ENCODE data around the gene MPP4.

The MPP4 gene

DNA sequence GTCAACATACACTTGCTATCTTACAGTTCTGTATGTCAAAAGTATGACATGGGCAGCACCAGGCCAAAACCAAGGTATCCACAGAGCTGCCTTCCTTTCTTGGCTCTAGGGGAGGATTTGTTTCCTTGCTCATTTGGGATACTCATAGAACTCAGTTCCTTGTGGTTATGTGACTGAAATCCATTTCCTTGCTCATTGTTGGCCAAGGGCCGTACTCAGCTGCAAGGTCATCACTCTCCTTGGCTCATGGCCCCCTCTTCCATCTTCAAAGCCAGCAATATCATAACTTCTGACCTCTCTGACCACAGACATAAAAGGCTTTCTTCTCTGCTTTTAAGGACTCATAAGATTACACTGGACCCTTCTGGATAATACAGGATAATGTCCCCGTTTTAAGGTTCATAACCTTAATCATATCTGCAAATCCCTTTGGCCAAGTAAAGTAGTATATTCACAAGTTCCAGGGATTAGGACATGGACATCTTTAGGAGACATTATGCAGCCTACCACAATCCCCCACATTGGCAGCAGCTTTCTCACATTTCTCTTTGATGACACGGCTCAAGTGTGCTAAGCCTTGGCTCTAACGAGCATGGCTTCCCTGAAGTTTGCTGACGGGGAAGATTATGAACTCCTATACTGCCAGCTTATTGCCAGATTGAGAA lies 76.0 kb downstream of the MPP4 start:
- no peak for DNase-seq

DNA sequence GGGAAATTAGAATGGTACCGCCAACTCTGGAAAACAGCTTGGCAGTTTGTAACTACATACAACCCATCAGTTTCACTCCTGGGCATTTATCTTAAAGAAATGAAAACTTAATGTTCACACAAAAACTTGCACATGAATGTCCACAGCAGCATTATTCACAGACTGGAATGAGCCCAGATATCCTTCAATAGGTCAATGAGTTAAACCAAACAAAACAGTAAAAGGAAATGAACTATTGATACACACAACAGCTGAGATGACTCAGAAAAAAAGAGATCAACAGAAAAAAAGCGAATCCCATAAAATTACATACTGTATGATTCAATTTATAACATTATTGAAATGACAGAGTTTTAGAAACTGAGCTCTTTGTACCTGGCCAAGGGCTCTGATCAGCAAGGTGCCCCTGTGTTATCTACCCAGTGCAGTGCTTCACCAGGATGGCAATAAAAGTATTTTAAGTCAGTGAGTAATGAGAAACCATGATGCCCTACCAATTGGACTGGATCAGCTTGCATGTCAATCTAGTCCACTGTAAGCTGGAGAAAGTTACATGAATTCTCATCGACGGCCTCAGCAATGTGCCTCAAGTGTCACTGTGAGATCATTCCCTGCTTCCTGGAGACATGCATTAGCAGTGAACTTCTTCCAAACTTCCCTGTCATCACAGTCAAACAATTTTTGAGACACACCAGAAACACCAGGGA lies 77.0 kb downstream of the MPP4 start:
- no peak for DNase-seq

DNA sequence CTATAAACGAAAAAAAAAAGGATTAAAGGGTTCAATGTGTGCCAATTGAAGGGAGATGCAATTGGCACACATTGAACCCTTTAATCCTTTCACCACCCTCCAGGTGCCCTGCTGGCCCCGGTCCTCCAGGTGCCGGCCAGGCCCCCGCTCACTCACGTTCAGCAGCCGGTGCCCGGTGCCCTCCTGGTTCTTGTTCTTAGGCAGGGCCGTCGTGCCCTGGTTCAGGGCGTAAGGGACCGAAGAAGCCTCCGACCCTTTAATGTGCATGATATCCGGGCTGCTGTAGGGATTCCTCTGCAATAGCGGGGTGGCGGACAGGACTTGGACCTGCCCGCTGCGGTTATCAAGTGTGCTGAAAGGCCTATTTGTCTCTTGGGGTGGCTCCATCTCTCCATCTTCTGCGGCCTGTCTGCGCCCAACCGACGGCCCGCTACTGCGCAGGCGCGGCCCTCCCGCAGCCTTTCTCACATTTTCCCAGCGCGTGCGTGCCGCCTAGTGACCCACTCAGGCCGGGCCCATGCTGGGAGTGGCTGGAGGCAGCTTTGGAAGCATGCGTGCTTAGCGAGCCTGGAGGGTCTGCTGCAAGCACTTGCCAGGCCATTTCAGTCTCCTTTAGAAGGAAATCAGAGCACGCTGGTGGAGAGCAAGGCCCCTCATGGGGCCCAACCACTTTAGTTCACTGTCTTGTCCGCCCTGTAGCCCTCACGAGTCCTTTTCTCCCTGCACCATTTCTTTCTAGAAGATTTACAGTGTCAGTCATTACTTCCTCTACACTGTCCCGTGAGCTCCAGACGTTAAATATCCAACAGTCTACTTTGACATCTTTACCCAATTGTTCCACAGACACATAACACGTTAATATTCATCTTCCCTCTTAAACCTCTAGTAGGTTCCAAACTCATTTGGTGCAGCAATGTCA lies 79.4 kb downstream of the MPP4 start:
- DNase-seq: no peak

DNA sequence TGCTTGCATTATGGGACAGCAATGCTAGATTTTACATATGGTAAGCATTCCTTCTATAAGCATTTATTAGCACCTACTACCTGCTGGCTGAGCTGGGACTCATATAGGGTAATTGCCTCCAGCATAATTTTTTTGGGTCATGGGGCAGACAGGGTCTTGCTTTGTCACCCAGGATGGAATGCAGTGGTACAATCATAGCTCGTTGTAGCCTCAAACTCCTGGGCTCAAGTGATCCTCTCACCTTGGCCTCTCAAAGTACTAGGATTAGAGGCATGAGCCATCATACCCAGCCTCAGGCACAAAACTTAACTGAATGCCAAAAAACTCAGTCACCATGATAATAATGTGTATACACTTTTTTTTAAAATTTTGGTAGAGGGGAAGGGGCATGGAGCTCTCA lies 90.4 kb downstream of the MPP4 start:
- DNase-seq: no peak

DNA sequence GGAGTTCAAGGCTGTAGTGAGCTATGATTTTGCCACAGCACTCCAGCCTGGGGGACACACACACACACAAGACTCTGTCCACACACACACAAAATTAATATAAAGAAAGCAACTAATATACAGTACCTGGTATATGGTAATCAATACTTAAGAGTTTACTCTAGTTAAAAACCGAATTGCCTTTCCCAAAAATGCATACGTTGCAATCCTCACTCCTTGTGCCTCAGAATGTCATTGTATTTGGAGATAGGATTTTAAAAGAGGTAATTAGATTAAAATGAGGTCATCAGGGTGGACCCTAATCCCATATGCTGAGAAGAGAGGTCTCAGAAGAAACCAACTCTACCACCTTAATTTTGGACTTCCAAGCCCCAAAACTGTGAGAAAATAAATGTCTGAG lies 90.9 kb downstream of the MPP4 start:
- DNase-seq: no peak

DNA sequence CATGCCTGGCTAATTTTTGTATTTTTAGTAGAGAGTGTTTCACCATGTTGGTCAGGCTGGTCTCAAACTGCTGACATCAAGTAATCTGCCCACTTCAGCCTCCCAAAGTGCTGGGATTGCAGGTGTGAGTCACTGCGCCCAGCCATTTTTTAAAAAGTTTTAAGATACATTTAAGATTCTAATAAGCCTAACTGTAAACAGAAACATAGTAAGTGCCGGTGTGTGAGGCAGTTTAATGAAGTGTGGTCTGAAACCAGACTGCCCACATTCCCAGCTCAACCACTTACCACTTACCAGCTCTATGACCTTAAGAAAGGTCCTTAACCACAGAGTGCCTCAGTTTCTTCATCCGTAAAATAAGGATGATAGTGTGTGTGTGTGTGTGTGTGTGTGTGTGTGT lies 97.5 kb downstream of the MPP4 start:
- DNase-seq: no peak

DNA sequence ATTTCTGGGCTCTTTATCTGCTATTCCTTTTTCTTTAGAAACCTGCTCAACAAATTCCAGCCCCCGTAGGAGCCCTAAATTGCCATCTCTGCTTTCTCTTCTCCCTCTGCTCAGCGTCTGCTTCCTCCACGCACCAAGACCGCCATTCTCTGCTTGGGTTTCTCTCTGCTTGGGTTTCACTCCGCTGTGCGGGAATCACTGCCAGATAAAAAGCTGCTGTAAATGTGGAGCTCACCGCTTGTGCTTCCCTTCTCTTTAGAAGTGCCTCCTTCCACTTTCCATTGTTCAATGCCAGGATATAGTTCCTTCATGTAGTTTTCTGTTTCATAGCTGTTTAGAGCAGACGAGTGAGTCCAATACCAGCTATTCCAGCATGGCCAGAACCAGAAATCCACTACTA lies 101.0 kb downstream of the MPP4 start:
- no peak for DNase-seq

Measured in central memory CD4-positive, alpha-beta T cell (primary cell).